ENCODE data around the gene SERPINA12. TPM values are rescaled to one million over a fixed set of nuclear protein-coding genes. Genes with fewer than 3 reads are reported as not detected.

Gene SERPINA12
- polyA plus RNA-seq, 2 donors, result not detected

DNA sequence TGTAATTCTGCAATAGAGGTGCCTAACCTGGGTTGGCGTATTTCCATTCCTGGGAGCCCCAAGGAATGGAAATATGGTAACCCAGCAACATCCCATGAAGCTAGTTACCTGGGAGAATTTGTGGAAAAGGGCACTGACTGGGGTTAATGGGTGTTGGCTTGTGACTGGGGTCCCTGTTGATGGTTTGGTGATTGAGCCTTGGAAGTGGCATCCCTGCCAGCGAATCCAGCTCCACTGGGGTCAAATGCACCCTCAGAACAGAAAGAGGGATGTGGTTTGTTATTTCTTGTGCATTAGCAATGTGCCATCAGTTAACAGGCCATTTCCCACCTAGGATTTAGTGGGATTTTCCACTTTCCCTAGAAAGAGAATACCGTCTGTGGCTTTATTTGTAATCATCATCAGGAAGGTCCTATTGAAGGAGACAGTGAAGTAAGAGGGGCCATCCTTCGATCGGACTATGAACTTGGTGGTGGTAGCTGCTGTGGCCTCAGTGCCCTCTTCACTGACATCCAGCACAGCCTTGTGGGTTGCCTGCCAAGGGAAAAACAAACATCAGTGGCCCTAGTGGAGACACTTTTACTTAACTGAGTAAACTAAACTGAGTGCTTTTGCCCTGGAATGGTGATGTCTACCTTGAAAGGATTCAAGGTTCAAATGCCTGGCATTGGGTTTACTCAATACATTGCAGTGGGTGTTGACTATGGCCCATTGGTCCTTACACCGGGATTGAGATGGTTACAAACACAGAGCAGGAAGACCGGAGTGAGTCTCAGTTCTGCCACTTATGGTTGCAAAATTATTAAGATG is 46.3 kb downstream of the SERPINA12 start:
- peaks cover 0 to 3% of the 10 kb centered on the region in 2 donors for H3K9me3 ChIP-seq (ENCODE audit: control insufficient read depth in 2 of 2, insufficient read depth in 1 of 2, low read depth in 1 of 2, low read length in 1 of 2)
- 91 to 93% methylated on average over 7 of the region's 7 CpGs for WGBS, 2 donors
- no peaks in the 10 kb centered on the region for H3K36me3 ChIP-seq (ENCODE audit: control insufficient read depth in 2 of 2, insufficient read depth in 2 of 2, low read length in 1 of 2)

GRCh38 chr14:94462219-94462551 is 47.1 kb downstream of the SERPINA12 start:
- H3K27me3 ChIP-seq (ENCODE audit: control insufficient read depth in 1 of 2, insufficient read depth in 2 of 2, low read length in 2 of 2), result no peaks in the 10 kb centered on the region
- WGBS, 2 donors, result 90 to 91% methylated on average over 6 of the region's 6 CpGs
- H3K4me1 ChIP-seq (ENCODE audit: control insufficient read depth in 2 of 2, insufficient read depth in 2 of 2, low read length in 1 of 2), result peaks cover 0 to 4% of the 10 kb centered on the region in 2 donors
- no peaks in the 10 kb centered on the region for H3K36me3 ChIP-seq (ENCODE audit: control insufficient read depth in 2 of 2, insufficient read depth in 2 of 2, low read length in 1 of 2)
- no peak overlapping the region for H3K4me3 ChIP-seq (ENCODE audit: low read depth in 1 of 2, low read length in 2 of 2)
- H3K27ac ChIP-seq (ENCODE audit: low read depth in 2 of 2, low read length in 1 of 2), result no peak overlapping the region
- H3K9me3 ChIP-seq (ENCODE audit: control insufficient read depth in 2 of 2, insufficient read depth in 1 of 2, low read depth in 1 of 2, low read length in 1 of 2), result peaks cover 0 to 3% of the 10 kb centered on the region in 2 donors

More for the DNA sequence above, 46.3 kb downstream of the SERPINA12 start:
- no peak overlapping the region for H3K4me3 ChIP-seq (ENCODE audit: low read depth in 1 of 2, low read length in 2 of 2)
- H3K27ac ChIP-seq (ENCODE audit: low read depth in 2 of 2, low read length in 1 of 2), result no peak overlapping the region
- H3K4me1 ChIP-seq (ENCODE audit: control insufficient read depth in 2 of 2, insufficient read depth in 2 of 2, low read length in 1 of 2), result peaks cover 0 to 4% of the 10 kb centered on the region in 2 donors
- H3K27me3 ChIP-seq (ENCODE audit: control insufficient read depth in 1 of 2, insufficient read depth in 2 of 2, low read length in 2 of 2), result no peaks in the 10 kb centered on the region

DNA sequence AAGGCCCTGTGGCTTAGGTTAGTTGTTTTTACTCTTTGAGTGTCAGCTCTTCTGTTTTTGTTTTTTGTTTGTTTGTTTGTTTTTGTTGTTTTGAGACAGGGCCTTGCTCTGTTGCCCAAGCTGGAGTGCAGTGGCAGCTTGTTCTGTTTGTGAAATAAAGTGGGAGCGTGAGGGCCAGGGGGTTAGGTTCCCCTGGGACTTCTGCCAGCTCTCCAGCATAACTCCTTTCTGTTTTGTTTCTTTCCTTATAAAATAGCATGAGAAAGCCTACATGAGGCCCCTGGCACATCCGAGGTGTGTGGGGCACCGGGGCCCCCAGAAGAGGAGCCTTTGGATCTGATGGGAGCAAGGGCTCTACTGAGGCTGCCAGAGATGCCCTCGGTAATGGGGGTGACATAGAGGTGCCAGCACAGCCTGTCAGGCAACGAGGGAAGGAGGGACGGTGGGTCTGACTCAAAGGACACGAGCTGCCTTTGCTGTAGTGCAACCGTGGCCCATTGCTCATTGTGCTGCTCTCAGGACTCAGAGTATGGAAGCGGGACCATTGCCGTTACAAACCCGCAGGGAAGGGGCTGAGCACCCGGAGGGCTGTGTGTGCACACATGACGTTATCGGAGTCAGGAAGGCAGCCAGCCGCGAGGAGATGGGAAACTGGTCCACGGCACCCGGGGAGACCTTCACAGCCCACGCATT is 47.6 kb downstream of the SERPINA12 start:
- WGBS, 2 donors, result 82 to 87% methylated on average over 19 of the region's 19 CpGs
- Histone ChIP-seq H3K27me3 (ENCODE audit: control insufficient read depth in 1 of 2, insufficient read depth in 2 of 2, low read length in 2 of 2) (no peaks in the 10 kb centered on the region), H3K4me3 (ENCODE audit: low read depth in 1 of 2, low read length in 2 of 2) (no peak overlapping the region), H3K27ac (ENCODE audit: low read depth in 2 of 2, low read length in 1 of 2) (no peak overlapping the region), H3K4me1 (ENCODE audit: control insufficient read depth in 2 of 2, insufficient read depth in 2 of 2, low read length in 1 of 2) (peaks cover 0 to 4% of the 10 kb centered on the region in 2 donors), H3K9me3 (ENCODE audit: control insufficient read depth in 2 of 2, insufficient read depth in 1 of 2, low read depth in 1 of 2, low read length in 1 of 2) (peaks cover 0 to 3% of the 10 kb centered on the region in 2 donors), H3K36me3 (ENCODE audit: control insufficient read depth in 2 of 2, insufficient read depth in 2 of 2, low read length in 1 of 2) (no peaks in the 10 kb centered on the region)

- Histone ChIP-seq H3K27ac (ENCODE audit: low read depth in 2 of 2, low read length in 1 of 2) (no peak overlapping the region), H3K4me3 (ENCODE audit: low read depth in 1 of 2, low read length in 2 of 2) (no peak overlapping the region), H3K9me3 (ENCODE audit: control insufficient read depth in 2 of 2, insufficient read depth in 1 of 2, low read depth in 1 of 2, low read length in 1 of 2) (peaks cover 0 to 3% of the 10 kb centered on the region in 2 donors), H3K4me1 (ENCODE audit: control insufficient read depth in 2 of 2, insufficient read depth in 2 of 2, low read length in 1 of 2) (peaks cover 0 to 4% of the 10 kb centered on the region in 2 donors), H3K27me3 (ENCODE audit: control insufficient read depth in 1 of 2, insufficient read depth in 2 of 2, low read length in 2 of 2) (no peaks in the 10 kb centered on the region), H3K36me3 (ENCODE audit: control insufficient read depth in 2 of 2, insufficient read depth in 2 of 2, low read length in 1 of 2) (no peaks in the 10 kb centered on the region)
- WGBS, 2 donors, result 66 to 73% methylated on average over 8 of the region's 8 CpGs
Observed at GRCh38 chr14:94460631-94461416, 48.4 kb downstream of the SERPINA12 start.

DNA sequence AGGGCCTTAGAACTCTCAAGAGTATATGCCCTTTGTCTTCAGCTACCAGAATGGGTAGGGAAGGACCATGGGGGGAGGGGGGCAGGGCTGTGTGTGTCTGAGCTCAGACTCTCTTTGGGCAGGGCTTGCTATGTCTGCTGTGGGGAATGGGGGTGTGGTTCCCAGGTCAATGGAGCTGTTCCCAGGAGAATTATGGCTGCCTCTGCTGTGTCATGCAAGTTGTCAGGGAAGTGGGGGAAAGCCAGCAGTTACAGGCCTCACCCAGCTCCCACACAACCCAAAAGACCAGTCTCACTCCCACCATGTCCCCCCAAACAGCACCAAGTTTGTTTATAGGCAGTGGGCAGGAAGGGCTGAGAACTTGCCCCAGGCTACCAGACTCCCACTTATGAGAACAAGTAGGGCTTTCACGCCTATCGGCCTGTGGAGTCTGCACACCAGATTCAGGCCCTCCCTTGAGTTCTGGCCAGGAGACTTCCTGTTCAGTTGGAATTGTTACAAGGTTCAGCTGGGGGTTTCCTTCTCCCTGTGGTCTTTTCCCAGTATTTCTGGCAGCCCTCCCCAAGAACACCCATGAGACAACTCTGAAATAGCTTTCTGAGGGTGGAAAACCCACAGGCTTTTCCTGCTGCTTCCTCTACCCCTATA is 50.6 kb downstream of the SERPINA12 start:
- 27 to 43% methylated on average over 2 of the region's 2 CpGs for WGBS, 2 donors
- no peaks in the 10 kb centered on the region for H3K27me3 ChIP-seq (ENCODE audit: control insufficient read depth in 1 of 2, insufficient read depth in 2 of 2, low read length in 2 of 2)
- no peaks in the 10 kb centered on the region for H3K36me3 ChIP-seq (ENCODE audit: control insufficient read depth in 2 of 2, insufficient read depth in 2 of 2, low read length in 1 of 2)
- peaks cover 0 to 4% of the 10 kb centered on the region in 2 donors for H3K4me1 ChIP-seq (ENCODE audit: control insufficient read depth in 2 of 2, insufficient read depth in 2 of 2, low read length in 1 of 2)
- H3K4me3 ChIP-seq (ENCODE audit: low read depth in 1 of 2, low read length in 2 of 2), result no peak overlapping the region
- no peak overlapping the region for H3K27ac ChIP-seq (ENCODE audit: low read depth in 2 of 2, low read length in 1 of 2)
- no peaks in the 10 kb centered on the region for H3K9me3 ChIP-seq (ENCODE audit: control insufficient read depth in 2 of 2, insufficient read depth in 1 of 2, low read depth in 1 of 2, low read length in 1 of 2)

DNA sequence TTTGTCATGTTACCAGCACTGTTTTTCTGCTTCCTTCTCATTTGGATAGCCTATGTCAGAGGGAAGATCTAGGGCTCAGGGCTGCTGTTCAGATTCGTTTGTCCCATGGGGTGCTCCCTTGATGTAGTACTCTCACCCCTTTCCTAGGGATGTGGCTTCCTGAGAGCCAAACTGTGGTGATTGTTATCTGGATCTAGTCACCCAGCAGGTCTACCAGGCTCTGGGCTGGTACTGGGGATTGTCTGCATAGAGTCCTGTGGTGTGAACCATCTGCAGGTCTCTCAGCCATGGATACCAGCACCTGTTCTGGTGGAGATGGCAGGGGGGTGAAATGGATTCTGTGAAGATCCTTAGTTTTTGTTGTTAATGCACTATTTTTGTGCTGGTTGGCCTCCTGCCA is 51.2 kb downstream of the SERPINA12 start:
- Histone ChIP-seq H3K4me1 (ENCODE audit: control insufficient read depth in 2 of 2, insufficient read depth in 2 of 2, low read length in 1 of 2) (peaks cover 0 to 4% of the 10 kb centered on the region in 2 donors), H3K27ac (ENCODE audit: low read depth in 2 of 2, low read length in 1 of 2) (no peak overlapping the region), H3K36me3 (ENCODE audit: control insufficient read depth in 2 of 2, insufficient read depth in 2 of 2, low read length in 1 of 2) (no peaks in the 10 kb centered on the region), H3K9me3 (ENCODE audit: control insufficient read depth in 2 of 2, insufficient read depth in 1 of 2, low read depth in 1 of 2, low read length in 1 of 2) (no peaks in the 10 kb centered on the region), H3K4me3 (ENCODE audit: low read depth in 1 of 2, low read length in 2 of 2) (no peak overlapping the region), H3K27me3 (ENCODE audit: control insufficient read depth in 1 of 2, insufficient read depth in 2 of 2, low read length in 2 of 2) (no peaks in the 10 kb centered on the region)
- WGBS, 2 donors, result 69 to 85% methylated on average over 1 of the region's 1 CpG

DNA sequence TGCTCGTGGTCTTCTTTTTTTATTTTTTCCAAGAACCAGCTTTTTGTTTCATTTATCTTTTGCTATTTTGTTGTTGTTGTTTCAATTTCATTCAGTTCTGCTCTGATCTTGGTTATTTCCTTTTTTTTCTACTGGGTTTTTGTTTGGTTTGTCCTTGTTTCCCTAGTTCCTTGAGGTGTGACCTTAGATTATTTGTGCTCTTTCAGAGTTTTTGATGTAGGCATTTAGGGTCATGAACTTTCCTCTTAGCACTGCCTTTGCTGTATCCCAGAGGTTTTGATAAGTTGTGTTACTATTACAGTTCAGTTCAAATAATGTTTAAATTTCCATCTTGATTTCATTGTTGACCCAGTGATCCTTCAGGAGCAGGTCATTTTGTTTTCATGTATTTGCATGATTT is 53.3 kb downstream of the SERPINA12 start:
- Histone ChIP-seq H3K4me1 (ENCODE audit: control insufficient read depth in 2 of 2, insufficient read depth in 2 of 2, low read length in 1 of 2) (peaks cover 0 to 4% of the 10 kb centered on the region in 2 donors), H3K27ac (ENCODE audit: low read depth in 2 of 2, low read length in 1 of 2) (no peak overlapping the region), H3K36me3 (ENCODE audit: control insufficient read depth in 2 of 2, insufficient read depth in 2 of 2, low read length in 1 of 2) (no peaks in the 10 kb centered on the region), H3K4me3 (ENCODE audit: low read depth in 1 of 2, low read length in 2 of 2) (no peak overlapping the region), H3K27me3 (ENCODE audit: control insufficient read depth in 1 of 2, insufficient read depth in 2 of 2, low read length in 2 of 2) (no peaks in the 10 kb centered on the region), H3K9me3 (ENCODE audit: control insufficient read depth in 2 of 2, insufficient read depth in 1 of 2, low read depth in 1 of 2, low read length in 1 of 2) (no peaks in the 10 kb centered on the region)
- 0 to 6% methylated on average over 1 of the region's 1 CpG for WGBS, 2 donors

- 43 to 70% methylated on average over 3 of the region's 3 CpGs for WGBS, 2 donors
- H3K36me3 ChIP-seq (ENCODE audit: control insufficient read depth in 2 of 2, insufficient read depth in 2 of 2, low read length in 1 of 2), result no peaks in the 10 kb centered on the region
- no peak overlapping the region for H3K27ac ChIP-seq (ENCODE audit: low read depth in 2 of 2, low read length in 1 of 2)
- H3K9me3 ChIP-seq (ENCODE audit: control insufficient read depth in 2 of 2, insufficient read depth in 1 of 2, low read depth in 1 of 2, low read length in 1 of 2), result no peaks in the 10 kb centered on the region
- peaks cover 0 to 3% of the 10 kb centered on the region in 2 donors for H3K4me1 ChIP-seq (ENCODE audit: control insufficient read depth in 2 of 2, insufficient read depth in 2 of 2, low read length in 1 of 2)
- no peak overlapping the region for H3K4me3 ChIP-seq (ENCODE audit: low read depth in 1 of 2, low read length in 2 of 2)
- H3K27me3 ChIP-seq (ENCODE audit: control insufficient read depth in 1 of 2, insufficient read depth in 2 of 2, low read length in 2 of 2), result no peaks in the 10 kb centered on the region
Observed at GRCh38 chr14:94451826-94452225, 57.4 kb downstream of the SERPINA12 start.

DNA sequence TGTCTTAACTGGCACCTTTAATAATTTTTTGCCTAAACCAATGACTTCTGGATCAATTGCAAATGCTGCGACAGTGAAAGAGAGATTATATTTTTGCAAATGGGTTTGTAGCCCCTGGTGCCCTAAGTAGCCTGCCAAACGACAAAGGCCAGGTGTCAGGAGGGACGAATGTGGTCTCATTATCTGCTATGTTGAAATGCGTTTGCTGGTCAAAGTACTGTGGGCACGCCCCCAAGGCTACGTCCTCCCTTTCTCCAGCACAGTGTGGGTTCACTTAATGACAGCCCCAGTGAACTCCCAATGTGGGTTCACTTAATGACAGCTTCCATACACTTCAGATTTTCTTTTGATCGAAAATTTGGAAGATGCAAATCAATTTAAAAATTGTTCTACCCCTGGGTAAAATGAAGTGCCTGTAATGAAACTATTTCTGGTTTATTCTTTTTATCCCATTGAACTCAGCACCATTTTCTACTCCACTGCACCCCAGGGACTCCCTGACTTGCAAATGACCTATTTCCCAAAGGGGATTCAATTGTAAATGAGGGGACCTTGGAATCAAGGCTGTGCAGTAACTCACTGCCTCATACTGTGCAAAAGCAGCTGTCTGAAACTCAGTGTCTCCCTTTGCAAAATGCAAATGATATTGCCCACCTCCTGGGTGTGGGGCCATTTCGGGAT is 58.0 kb downstream of the SERPINA12 start:
- 38 to 55% methylated on average over 8 of the region's 8 CpGs for whole genome bisulfite sequencing, 2 donors
- Histone ChIP-seq H3K27me3 (ENCODE audit: control insufficient read depth in 1 of 2, insufficient read depth in 2 of 2, low read length in 2 of 2) (no peaks in the 10 kb centered on the region), H3K4me3 (ENCODE audit: low read depth in 1 of 2, low read length in 2 of 2) (no peak overlapping the region), H3K27ac (ENCODE audit: low read depth in 2 of 2, low read length in 1 of 2) (no peak overlapping the region), H3K9me3 (ENCODE audit: control insufficient read depth in 2 of 2, insufficient read depth in 1 of 2, low read depth in 1 of 2, low read length in 1 of 2) (no peaks in the 10 kb centered on the region), H3K4me1 (ENCODE audit: control insufficient read depth in 2 of 2, insufficient read depth in 2 of 2, low read length in 1 of 2) (peaks cover 0 to 3% of the 10 kb centered on the region in 2 donors), H3K36me3 (ENCODE audit: control insufficient read depth in 2 of 2, insufficient read depth in 2 of 2, low read length in 1 of 2) (no peaks in the 10 kb centered on the region)

Data from esophagus (tissue), 2 donors.